A549 (cell line): ENCODE data around the gene CDCA3.

Experiments
- NR3C1 ChIP-seq: fragments of >200 bp; sonication (Bioruptor Twin); formaldehyde crosslinking; IDR thresholded peaks from 3 replicates; pipeline ENCODE4 v1.6.1; 2017
- POLR2A ChIP-seq: IDR thresholded peaks from 2 replicates; pipeline ENCODE4 v1.6.1; 2012; ENCODE audit warnings: mild to moderate bottlenecking, low read length
- SMC3 ChIP-seq: fragments of >200 bp; sonication (Bioruptor Twin); formaldehyde crosslinking; IDR thresholded peaks from 3 replicates; pipeline ENCODE4 v1.6.1; 2018; ENCODE audit warnings: inconsistent platforms
- ZFP36 ChIP-seq: fragments of 450-650 bp; IDR thresholded peaks from 2 replicates; pipeline ENCODE4 v1.6.1; 2014; ENCODE audit warnings: borderline replicate concordance; ENCODE audit not compliant: partially characterized antibody
- TF ChIP-seq, protein P1 (sequence below): fragments of >200 bp; sonication (Bioruptor Twin); formaldehyde crosslinking; IDR thresholded peaks from 3 replicates; pipeline ENCODE4 v1.5.1; 2016

DNA sequence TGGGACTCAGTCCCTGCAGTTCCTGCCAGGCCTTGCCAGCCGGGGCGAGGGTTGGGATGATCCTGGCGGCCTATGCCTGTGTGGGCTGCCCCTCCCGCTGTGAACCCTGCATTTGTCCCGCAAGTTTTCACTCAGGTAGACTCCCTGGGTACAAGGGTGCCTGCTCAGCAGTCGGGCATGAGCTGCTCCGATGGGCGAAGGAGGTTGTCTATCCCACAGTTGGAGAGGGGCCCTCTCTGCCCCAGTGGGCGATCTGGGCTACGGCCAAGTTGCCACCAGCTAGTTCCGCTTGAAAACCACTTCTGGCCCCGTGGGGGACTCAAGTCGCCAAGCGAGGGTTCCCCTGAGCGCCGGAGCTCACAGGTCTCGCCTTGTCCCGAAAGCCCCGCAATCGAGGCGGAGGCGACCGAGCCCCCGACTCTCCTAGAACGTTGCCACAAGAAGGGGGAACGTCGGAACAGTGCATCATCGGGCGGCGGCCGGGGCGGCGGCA, 15.9 kb upstream of the CDCA3 start:
- TF ChIP-seq POLR2A: no peak
- no peak for TF ChIP-seq ZFP36
- TF ChIP-seq, protein P1, sequence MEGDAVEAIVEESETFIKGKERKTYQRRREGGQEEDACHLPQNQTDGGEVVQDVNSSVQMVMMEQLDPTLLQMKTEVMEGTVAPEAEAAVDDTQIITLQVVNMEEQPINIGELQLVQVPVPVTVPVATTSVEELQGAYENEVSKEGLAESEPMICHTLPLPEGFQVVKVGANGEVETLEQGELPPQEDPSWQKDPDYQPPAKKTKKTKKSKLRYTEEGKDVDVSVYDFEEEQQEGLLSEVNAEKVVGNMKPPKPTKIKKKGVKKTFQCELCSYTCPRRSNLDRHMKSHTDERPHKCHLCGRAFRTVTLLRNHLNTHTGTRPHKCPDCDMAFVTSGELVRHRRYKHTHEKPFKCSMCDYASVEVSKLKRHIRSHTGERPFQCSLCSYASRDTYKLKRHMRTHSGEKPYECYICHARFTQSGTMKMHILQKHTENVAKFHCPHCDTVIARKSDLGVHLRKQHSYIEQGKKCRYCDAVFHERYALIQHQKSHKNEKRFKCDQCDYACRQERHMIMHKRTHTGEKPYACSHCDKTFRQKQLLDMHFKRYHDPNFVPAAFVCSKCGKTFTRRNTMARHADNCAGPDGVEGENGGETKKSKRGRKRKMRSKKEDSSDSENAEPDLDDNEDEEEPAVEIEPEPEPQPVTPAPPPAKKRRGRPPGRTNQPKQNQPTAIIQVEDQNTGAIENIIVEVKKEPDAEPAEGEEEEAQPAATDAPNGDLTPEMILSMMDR: no peak
- TF ChIP-seq NR3C1: no peak
- TF ChIP-seq SMC3: no peak
